HG02763 (cell line): ENCODE data around the gene RNF115.

ENCODE experiments used
- ATAC-seq: cut with Tn5 transposase; IDR thresholded peaks from one replicate; pipeline ENCODE4 v1.9.1; 2021; ENCODE audit warnings: mild to moderate bottlenecking, moderate library complexity; ENCODE audit not compliant: unreplicated experiment

Gene RNF115

DNA sequence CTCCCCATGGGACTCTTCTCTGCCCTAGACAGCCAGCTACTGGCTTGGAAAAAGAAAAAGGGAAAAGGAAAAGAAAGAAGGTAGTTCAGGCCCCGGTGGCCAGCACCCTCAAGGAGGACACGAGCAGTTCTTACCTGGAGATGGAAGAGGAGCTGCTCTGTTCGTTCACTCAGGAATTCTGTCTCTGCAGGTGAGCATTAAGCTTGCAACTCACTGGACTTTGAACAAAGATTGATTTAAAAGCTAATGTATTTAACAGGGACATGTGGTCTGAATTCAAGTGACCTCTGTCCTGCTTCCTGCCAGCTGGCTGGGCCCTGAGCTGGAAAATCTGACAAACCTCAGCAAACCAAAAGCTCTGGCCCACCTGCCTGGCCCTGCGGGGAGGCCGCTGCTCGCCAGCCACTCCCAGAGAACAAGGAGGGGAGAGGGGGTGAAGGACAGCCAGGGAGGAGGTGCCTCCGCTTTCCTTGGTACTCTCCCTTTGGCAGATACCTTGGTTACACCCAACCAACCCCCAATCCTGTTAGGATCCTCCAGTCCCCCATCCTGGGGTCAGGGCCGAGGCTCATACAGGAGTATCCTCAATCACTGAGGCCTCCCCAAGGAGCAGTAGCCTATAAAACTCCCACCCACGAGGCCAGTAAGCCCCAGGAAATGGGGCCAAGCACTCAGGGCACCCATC is 116.6 kb downstream of the RNF115 start, which contains the start of gene PDZK1:
Gene PDZK1 (minus strand): TSS at position 186 of the 685 bp plus-strand sequence. CDS start 19,347 bp downstream, outside the sequence.
- ATAC-seq = no peak

DNA sequence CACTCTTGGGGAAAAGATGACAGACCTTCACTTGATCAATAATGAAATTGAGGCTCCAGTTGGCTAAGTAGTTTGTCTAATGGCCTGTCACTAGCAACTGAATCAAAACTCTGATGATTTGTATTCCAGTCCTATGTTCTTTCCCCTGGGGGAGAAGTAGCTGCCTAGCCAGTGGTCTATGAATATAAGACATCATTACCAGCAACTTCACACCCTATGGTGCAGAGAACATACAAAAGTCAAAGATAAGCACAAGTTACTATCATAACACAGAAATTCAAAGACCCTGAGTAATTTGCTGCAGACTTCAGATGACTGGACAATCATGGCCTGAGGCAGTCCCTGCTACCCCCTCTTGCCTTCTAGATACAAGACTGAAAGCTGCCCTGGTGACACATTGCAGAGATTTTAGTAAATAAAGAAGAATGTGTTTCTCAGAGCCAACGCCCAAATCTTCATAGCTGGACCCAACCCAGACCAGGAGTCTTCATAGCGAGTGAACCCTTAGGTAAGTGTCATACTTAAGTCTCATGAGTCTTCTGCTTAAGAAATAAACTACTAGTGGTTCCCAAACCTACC is 117.7 kb downstream of the RNF115 start:
- ATAC-seq = no peak

DNA sequence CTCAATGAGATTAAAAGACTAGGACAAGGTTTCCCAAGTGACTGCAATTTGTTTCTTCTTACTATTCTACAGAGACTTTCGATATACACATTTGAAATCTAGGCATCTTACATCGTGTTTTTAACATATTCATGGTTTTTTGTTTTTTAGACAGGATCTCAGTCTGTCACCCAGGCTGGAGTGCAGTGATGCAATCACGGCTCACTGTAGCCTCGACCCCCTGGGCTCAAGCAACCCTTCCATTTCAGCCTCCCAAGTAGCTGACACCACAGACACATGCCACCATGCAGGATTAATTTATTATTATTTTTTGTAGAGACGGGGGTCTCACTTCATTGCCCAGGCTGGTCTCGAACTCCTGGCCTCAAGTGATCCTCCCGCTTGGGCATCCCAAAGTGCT is 118.3 kb downstream of the RNF115 start:
- ATAC-seq = no peak

DNA sequence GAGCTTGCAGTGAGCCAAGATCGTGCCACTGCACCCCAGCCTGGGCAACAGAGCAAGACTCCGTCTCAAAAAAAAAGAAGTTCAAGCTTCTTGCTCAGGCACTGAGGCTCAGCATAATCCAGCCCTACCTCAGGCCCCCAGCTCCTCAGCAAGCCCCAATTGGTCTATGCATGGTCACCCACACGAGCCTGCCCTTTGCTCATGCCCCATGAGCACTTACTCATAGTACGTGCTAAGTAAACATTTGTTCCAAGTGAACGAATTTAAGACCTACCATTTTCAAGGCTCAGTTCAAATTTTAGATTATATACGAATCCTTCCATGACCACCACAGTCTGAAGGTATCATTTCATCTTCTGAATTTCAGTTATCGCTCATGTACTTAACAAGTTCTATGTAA is 121.1 kb downstream of the RNF115 start:
- no peak for ATAC-seq

DNA sequence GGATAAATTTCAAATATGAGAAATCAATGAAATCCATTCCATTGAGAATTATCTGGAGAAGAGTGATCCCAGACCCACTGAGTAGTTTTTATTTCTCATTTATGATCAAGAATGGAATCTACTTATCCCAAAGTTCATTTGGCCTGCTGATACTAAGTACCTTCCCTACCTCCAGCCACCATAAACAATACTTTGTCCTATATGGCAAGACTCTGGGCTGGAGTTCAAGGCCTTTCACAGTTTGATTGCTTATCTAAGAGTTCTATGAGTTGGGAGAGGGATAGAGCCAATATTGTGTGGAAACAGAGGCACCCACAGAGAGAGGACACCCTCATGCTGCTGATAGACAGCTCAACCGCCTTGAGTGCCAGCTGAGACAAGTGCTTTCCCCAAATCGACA is 121.8 kb downstream of the RNF115 start:
- no peak for ATAC-seq

DNA sequence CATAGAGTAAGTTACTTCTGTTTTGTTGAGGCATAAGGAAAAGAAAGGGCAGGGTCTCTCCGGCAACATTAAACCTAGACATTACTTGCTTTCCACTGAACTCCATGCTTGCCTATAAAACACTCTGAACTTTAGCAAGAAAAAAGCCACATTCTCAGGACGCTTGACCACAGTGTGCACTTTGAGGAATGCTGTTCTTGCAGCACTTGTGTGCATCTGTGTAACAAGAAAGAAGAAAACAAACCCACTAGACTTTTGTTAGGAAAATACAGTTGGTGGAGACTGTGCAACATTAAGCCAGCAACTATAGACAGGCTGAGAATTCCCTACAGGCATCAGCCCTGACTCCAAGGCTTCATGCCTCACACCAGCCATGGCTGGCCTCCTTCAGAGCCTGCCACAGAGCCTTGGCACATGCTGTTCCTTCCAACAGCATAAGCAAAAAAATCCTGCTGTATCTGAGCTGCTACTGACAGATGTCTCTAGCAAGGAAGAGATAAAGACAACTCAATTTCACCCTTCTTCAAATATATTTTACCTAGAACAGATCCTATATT is 122.5 kb downstream of the RNF115 start:
- ATAC-seq = no peak

DNA sequence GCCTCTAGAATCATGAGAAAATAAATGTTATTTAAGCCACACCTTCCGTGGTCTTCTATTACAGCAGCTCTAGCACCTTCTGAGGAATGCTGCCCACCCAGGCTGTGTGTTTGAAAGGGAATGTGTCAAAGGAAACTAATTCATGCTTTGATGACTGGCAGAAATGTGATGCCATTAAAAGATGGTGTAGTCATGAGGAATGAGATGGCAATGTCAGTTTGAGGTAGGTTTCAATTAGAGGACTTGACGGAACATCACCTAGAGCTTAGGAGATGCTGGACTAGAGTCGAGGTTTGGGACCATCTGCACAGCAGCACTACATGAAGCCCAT is 127.3 kb downstream of the RNF115 start:
- ATAC-seq = no peak

DNA sequence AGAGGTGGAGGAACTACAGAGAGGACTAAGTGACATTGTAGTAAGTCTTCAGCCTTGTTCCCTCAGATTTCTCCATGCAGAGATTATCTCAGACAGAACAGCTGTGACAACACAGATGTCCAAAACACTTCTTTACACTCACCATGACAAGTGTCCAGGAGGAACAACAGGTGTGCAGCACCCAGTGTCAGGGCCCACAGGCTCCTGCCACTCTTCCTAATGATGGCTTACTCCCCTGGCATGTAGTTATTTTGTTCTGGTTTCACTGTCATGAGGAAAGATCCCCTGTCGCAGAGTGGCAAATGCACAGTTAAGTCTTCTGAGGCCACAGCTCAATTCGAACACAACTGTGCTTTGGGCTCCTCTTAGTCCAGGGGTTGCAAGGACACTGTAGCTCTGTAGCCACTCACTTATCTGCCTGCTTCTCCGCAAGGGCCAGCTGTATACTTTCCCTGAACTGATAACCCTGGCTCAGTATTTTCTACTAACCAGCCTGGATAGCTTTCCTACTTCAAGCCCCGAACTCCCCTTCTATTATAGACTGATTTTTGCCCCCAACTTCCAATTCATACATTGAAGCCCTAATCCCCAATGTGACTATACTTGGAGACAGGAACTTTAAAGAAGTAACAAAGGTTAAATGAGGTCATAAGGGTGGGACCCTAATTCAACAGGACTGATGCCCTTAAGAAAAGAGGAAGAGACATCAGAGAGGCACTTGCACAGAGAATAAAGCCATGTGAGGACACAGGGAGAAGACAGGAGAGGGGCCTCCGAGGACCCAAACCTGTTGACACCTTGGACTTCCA is 127.9 kb downstream of the RNF115 start:
- ATAC-seq = no peak

DNA sequence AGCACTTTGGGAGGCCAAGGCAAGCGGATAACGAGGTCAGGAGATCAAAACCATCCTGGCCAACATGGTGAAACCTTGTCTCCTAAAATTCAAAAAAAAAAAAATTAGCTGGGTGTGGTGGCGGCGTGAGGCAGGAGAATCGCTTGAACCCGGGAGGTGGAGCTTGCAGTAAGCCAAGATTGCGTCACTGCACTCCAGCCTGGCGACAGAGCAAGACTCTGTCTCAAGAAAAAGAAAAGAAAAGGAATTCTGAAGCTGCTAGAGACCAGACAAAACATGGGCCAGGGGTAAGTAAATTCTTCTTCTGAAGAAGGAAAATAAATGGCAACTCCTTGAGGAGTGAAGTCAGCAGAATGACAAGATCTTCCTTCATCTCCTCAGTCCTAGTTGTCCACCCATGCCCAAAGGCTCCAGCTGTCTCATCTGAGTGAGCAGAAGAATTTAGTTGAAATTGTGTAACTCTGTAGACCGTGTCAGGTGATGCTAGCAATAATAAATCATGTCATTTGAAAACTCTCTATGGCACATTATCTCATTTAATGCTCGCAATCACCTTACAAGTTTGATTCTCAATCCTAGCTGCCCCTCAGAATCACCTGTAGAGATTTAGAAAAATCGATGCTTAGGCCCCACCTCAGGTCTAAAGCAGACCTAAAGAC is 131.0 kb downstream of the RNF115 start:
- no peak for ATAC-seq

DNA sequence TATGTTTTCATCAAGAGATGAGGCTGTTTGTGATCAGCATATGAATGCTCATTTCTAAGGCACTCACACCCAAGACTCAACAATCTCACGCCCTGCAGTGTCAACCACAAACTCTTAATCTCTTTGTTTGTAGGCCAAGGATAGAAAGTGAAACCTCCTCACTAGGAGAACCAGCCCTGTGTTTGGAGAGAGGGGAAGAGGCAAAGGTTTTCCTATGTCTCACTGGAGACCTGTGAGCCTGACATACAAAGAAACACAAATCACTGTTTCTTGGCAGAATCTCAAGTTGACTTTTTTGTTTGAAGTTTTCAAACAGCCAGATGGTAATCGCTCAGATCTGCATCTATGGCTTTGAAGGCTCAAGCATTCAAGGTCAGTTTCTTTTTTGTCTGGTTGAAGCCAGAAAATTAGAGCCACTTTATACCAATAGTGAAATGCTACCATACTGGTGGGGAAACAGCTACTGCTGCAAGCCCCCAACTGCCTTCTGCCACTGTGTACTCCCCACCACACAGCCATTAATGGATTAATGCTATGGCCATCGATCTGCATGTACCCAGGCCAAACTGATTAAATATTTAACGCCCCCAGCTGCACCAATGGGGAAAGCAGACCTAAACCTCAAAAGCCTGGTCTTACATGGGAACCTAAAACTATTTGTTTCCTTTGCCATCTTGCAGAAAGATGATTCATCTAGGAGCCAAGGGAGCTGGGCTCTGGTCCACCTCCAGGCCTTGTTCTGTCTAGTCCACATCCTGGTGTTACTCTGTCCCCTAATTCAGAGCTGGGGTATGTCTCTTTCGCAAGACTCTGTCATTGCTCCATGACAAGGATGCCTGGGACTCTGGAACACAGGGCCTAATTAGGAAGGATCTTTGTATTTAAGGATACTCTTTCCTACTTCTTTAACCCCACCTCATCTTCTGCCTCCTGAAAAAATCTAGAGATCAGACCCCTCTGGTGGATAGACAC is 133.0 kb downstream of the RNF115 start:
- no peak for ATAC-seq

DNA sequence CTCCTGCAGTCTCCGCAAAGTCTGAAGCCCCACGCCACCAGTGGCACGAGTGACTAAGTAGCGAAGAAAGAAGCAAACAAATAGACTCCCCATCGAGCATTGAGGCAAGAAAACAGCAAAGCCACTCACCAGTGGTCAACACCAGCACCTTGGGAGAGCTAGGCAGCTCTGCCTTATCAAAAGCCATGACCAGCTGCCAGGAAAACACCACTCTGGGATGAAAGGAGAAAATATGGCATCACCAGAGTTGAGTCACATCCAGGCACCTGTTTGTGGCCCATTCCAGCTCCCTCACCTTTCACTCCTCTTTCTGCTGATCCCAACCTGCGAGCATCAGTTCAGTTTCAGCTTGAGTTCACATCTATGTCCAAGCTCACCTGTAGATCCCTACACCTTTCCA is 134.0 kb downstream of the RNF115 start:
- ATAC-seq = no peak

DNA sequence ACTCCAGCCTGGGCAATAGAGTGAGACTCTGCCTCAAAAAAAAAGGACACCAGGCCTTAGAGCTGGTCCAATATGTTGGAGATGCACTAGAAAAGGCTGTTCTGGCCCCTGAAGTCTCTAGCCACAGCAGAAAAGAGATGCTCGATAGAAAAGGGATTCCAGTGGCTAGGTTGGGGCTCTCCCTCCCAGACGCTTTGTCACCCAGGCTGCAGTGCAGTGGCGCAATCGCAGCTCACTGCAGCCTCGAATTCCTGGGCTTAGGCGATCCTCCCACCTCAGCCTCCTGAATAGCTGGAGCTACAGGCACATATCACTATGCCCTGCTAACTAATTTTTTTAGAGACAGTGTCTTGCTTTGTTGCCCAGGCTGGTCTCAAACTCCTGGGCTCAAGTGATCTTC is 135.0 kb downstream of the RNF115 start:
- no peak for ATAC-seq
